HG03095 (cell line): ENCODE measurements around the gene TMEM42.

Experiments used
- ATAC-seq: cut with Tn5 transposase; IDR thresholded peaks from one replicate; pipeline ENCODE4 v1.9.1; 2021; ENCODE audit warnings: moderate library complexity; ENCODE audit not compliant: unreplicated experiment

Gene TMEM42

GRCh38 chr3:44906997-44907396, 45.3 kb downstream of the TMEM42 start:
- no peak for ATAC-seq

- ATAC-seq = no peak
Measured at GRCh38 chr3:44907612-44908011, 45.9 kb downstream of the TMEM42 start.

- no peak for ATAC-seq
Measured at GRCh38 chr3:44909063-44909462, 47.4 kb downstream of the TMEM42 start.

- ATAC-seq = no peak
Measured at GRCh38 chr3:44910693-44911092, 49.0 kb downstream of the TMEM42 start.

GRCh38 chr3:44913868-44914468, 52.3 kb downstream of the TMEM42 start:
- no peak for ATAC-seq

- ATAC-seq = no peak
Measured at GRCh38 chr3:44914936-44915335, 53.2 kb downstream of the TMEM42 start.
